GM18502 (cell line): ENCODE measurements around the gene RBM34.

Experiments used
- ATAC-seq: cut with Tn5 transposase; IDR thresholded peaks from one replicate; pipeline ENCODE4 v1.9.1; 2021; ENCODE audit warnings: mild to moderate bottlenecking; ENCODE audit not compliant: unreplicated experiment, poor library complexity

The RBM34 gene

DNA sequence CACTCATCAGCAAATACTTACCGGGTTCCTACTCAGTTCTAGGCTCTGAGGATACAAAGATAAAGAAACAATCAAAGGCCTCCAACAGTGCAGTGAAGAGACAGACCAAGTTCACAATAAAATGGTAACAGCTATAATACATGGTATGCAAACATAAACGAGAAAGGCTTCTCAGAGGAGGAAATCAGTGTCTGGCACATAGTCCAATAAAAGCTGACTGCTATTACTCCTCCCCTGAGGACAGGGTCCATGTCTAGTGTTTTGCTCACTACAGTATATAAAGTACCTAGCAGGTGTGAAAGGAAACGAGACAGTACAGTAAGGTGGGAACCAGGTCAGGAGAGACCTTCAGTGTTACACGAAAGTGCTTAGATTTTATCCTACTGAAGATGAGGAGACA is 4.3 kb downstream of the RBM34 start:
- no peak for ATAC-seq

DNA sequence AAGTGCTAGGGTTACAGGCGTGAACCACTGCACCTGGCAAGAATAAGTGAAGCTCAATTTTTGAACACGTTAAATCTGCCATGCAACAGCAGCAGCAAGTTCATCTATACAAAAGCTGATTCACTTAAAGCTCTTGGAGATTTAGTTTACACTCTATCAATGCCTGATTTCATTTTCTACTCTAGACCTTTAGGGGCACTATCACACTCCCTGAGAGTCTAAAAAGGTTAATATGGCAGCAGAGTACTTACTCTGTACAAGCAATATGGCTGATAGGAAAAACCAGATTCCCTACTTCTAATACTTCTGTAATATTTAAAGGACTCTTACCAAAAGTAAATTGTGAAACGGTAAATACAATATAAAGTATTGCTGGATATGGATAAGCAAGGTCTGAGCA is 4.8 kb downstream of the RBM34 start:
- no peak for ATAC-seq

DNA sequence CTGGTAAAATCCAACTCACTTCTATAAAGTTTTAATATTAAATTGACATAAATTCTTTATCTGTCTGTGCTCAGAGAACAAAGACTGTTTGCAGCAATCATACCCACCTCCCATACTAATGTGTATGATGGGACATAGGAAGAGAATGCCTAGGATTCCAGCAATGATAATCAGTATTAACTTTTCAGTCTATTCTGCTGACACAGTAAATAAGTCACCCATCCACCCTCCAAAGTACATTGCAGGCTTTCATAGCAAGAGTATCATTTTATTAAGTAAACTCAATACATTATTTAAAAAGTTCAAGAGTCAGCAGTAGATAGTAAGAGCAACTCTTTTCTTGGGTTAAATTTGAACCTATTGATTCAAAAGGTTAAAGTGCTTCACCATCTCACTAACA is 8.8 kb downstream of the RBM34 start:
- ATAC-seq, result no peak

DNA sequence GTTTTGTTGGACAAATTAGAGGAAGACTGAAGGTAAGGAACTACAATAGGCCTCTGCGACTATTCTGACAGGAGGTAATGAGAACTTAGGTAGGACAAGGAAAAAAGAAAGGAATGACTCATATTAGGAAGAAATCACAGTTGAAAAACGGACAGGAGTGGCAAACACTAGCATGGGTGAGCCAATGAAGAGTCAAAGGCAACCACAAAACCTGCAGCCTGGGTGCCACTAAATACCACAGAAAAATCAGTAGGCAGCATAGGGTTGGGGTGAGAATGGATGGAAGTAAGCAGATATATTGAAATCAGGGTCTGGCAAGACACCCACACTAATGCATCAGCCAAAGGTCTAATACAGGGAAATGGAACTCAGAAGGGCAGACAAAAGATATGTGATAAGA is 10.0 kb downstream of the RBM34 start:
- ATAC-seq, result no peak

DNA sequence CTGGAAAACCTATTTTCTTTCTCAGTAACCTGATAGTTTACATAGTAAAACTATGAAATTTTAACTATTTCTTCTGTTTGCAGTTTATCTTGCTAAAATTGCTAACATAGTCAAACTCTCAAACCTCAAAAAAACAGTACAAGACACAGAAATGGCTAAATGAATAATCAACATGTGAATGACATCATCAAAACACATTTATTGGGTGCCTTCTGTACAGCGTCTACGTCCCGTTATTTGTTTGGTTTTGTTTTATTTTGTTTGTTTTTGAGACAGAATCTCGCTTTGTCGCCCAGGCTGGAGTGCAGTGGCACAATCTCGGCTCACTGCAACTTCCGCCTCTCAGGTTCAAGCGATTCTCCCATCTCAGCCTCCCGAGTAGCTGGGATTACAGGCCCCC is 11.2 kb downstream of the RBM34 start:
- no peak for ATAC-seq

DNA sequence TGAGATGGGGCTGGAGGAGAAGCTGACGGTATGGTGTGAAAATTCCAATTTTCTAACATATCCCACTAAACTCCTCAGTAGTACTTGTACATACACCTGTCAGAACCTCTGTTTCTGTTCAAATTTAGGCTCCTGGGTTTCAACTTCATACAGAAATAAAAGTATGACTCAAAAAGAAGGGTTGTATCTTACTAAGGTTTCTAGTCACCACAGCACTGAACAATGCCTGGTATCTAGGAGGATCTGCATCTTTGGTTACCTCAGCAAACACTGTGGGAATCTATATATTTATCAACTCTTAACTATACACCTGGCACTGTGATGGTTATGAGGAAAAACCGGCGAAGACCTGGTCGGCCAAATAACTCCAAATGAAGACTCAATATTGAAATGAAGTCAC is 13.8 kb downstream of the RBM34 start:
- ATAC-seq, result peak; percentile 60

DNA sequence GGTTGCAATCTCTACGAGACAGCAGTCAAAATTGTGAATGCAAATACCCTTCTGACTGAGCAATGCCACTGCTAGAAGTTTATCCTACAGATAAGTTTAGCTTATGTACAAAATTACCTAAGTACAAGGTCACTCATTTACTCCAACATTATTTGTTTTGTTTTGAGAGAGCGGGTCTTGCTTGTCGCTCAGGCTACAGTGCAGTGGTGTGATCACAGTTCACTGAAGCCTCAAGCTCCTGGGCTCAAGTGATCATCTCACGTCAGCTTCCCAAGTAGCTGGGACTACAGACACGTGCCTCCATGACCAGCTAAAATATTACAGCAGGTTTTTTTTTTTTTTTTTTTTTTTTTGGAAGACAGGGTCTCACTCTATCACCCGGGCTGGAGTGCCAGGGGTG is 15.4 kb downstream of the RBM34 start:
- no peak for ATAC-seq

DNA sequence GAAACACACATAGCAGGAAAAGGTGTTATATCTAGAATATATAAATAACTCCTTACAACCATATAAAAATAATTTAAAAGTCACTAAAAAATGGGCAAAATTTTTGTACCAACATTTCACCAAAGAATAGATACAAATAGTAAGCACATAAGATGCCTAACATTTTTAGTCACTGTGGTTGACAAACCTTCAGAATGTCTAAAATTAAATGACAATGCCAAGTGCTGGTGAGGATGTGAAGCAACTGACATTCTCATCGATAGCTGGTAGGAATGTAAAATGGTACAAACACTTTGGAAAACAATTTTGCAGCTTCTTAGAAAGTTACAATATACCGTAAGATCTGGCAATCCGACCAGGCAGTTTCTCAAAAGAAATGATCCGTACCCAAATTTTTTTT is 18.1 kb downstream of the RBM34 start:
- ATAC-seq, result no peak

DNA sequence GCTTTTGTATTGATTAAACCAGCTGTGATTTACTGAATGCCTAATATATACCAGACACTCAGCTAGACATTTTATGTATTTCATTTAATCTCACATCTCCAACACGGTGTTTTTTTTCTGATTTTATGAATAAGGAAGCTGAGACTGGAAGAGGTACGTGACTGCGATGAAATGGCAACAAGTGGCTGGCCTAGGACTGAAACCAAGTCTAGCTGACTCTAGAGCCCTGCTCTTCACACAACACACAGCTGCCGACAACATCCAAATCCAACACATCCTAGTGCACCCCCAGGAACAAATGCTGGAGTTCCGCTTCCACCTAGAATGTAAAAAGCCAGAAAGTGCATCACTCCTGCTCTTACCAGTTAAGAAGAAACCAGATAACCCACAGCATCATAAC is 21.7 kb downstream of the RBM34 start:
- ATAC-seq, result no peak

DNA sequence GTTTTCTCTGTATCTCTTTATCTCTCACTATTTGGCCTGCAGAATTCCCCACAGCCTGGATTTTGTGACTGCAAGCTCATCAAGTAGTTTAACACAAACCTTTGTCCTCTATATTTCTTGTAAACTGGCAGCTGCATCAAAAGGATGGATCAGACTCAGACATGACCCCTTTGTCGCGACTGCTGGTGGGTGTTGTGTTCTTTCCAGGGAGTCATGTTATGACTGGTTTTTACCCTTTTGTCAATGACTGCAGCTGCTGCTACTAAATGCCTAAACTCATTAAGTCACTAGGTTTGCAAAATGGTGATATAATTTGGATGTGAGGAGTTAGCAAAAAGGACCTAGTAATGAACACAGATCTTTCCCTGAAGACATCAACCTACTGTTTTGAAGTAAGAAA is 22.2 kb downstream of the RBM34 start:
- no peak for ATAC-seq

DNA sequence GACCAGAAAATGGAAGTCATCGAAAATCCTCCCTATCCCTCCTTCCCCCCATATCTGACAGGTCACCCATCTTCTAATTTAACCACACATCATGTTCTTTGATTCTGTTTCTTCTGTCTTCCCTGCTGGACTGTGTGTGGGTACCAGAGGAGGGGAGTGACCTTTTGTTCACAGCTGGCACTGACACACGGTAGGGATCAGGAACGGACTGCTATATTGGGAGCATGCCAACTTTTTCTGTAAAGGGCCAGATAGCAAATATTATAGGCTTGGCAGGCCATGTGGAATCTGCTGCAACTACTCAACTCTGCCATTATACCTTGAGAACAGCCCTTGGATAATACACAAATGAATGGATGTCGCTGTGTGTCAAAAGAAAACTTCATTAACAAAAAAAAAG is 24.9 kb downstream of the RBM34 start:
- no peak for ATAC-seq

DNA sequence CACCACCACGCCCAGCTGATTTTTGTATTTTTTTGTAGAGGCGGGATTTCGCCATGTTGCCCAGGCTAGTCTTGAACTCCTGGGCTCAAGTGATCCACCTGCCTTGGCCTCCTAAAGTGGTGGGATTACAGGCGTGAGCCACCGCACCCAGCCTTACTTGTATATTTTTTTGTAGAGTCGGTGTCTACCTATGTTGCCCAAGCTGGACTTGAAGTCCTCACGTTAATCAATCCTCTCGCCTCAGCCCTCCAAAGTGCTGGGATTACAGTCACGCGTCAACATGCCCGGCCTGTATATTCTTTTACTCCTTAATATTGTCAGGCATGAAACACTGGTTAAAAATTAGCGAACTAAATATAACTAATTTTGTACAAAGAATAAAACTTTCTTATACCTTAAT is 26.9 kb downstream of the RBM34 start:
- ATAC-seq, result no peak

DNA sequence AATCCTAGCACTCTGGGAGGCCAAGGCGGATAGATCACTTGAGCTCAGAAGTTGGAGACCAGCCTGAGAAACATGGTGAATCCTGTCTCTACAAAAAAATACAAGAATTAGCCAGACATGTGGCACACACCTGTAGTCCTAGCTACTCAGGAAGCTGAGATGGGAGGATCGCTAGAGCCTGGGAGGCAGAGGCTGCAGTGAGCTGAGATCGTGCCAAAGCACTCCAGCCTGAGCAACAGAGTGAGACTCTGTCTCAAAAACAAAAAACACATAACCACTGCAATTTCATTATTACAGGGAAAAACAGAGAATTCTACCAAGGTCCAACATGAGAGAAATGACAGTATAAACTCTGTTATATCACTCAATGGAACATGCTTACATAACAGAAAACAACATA is 28.0 kb downstream of the RBM34 start:
- ATAC-seq, result no peak

DNA sequence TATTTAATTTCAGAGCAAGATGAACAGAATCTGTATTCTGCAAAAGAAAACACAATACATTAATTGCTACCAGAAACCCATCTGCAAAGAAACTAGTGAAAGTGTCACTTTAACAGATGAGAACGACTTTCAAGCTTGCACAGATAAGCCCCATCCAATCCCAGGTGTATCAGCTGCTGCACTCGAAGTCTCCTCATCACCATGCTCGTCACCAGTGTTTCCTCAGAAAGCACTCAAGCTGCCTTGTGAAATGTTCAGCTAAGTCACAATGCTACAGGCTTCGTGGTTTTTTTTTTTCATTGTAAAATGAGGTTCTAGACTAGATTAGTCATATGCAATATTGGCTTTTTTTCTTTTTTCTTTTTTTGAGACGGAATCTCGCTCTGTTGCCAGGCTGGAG is 29.1 kb downstream of the RBM34 start:
- no peak for ATAC-seq

DNA sequence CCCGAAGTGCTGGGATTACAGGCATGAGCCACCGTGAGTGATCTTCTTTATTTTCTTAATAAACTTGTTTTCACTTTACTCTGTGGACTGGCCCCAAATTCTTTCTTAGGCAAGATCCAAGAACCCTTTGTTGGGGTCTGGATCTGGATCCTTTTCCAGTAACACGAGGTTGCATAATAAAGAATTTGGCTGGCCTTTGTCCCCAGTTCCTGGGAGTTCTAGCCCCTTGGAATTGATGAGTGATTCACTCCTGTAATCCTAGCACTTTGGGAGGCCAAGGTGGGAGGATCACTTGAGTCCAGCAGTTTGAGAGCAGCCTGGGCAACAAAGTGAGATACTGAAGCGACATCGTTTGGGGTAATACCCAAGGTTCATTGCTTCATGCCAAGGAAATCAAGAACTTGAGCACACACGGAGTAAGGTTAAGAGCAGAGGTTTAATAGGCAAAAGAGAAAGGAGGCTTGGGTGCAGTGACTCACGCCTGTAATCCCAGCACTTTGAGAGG is 30.2 kb downstream of the RBM34 start:
- no peak for ATAC-seq

DNA sequence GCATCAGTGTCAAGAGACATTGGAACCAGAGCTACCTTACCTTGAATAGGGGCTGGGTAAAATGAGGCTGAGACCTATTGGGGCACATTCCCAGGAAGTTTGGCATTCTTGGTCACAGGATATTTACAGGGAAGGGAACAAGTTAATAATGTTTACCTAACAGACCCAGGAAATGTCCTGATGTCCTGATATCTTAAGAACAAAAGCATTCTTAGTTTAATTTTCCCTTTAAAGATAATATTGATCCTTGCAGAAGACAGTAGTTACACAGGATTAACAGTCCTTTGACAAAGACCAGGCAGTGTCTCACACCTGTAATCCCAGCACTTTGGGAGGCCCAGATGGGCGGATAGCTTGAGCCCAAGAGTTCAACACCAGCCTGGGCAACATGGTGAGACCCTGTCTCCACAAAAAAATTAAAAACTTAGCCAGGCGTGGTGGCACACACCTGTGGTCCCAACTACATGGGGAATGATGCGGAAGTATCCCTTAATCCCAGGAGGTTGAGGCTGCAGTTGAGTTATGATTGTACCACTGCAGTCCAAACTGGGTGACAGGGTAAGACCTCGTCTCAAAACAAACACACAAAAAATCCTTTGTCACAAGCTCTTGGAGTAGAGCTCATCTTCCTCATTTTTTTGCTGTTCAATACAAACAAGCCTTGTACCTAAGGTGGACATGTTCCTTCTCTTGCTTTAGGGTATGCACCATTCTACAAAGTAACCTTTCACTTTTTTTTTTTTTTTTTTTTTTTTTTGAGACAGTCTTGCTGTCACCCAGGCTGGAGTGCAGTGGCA is 31.1 kb downstream of the RBM34 start:
- ATAC-seq, result no peak

DNA sequence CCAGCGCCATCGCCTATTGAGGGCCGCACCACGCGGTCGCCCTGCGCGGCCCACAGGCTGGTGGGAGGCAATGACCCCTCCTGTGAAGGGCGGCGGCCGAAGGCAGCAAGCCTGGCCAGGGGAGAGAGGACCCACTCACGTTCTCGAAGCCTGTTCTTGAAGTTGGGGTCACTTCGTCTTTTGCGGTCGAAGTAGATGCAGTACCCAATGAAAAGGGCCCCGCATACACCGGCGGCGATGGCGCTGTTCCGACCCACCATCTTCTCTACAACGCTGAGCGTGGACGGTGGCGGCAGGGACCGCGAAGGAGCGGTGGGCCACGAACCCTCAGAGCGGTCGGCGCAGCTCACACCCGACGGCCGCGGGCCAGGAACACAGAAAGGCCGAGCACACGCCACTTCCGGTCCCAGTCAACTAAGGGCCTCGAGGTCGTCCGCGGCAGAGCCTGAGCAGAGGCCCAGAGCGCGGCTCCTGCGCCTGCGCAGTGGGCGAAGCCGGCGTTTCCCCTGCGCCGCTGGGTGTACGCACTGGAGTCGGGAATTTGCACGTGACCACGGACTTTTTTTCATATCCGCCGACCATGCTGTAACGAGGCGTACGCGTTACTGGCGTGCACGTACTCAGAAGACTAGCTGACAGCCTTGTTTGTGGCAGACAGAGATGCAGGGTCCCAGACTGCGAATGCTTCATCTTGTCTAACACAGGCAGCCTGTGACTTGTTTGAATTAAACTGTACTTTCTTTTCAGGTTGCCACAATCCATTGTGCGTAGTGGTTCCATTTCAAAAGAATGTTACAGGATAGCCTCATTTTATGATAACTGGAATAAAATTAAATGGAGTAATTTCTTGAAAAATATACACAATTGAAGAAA is 32.4 kb downstream of the RBM34 start, which contains the start of gene TOMM20:
TOMM20 (minus strand) TSS at position 382 of the 873 bp plus-strand sequence; CDS start at position 260, 122 bp downstream.
- ATAC-seq, result peak; percentile 91

DNA sequence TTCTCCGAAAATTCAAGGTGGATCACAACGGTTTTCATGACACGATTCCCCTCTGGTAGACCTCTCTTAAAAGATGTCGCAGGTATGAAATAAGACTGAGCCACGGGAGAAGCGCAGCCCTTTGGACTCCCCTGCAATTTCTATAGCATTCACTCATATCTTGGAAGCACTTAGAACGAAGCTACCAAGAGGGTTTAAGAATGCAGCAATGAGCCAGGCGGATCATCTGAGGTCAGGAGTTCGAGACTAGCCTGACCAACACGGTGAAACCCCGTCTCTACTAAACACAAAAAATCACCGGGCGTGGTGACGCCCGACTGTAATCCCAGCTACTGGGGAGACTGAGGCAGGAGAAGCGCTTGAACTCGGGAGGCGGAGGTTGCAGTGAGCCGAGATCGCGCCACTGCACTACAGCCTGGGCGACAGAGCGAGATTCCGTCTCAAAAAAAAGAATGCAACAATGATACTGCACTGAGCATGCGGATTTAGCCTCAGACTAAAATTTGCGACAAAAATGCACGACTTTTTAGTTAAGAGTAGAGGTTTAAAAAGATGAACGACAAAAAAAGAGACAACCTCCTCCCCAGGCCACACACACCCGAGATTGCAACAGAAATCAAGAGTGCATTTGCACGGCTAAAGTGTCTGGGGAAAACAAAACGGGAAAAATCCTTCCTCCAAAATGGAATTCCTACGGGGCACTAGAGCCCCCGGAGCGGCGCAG is 33.2 kb downstream of the RBM34 start:
- no peak for ATAC-seq

DNA sequence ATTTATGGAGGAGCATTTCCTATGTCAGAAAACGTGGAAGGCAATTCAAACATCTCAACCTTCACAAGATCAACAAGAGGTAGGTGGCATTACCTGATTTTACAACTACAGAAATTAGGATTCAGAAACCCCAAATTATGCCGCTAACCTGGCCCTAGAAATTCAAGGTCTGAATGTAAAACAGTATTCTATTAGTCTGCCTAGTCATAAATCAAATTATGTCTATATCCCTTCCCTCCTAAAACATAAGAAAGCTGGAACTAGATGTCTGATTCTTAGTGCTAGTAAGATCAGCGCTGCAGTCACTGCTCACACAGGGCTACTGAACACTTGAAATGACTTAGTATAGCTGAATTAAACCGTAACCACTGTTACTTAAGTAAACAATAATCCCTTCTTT is 33.8 kb downstream of the RBM34 start:
- ATAC-seq, result no peak

DNA sequence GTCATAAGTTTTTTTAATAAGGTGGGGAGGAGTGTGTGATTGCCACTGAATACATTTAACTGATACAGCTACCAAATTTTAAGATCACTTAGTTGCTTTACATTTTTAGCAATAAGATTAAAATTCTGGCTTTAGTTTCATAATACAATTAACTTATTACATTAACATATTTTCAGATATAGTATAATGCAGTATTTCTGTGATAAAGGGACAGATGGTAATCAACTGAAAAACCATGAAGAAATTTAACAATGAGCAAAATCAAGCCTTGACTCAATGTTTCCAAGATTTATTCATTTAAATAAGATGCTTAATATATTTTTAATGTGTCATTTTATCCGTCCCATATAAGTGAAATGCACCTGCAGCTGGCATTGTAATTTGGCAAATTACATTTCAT is 36.4 kb downstream of the RBM34 start:
- no peak for ATAC-seq

DNA sequence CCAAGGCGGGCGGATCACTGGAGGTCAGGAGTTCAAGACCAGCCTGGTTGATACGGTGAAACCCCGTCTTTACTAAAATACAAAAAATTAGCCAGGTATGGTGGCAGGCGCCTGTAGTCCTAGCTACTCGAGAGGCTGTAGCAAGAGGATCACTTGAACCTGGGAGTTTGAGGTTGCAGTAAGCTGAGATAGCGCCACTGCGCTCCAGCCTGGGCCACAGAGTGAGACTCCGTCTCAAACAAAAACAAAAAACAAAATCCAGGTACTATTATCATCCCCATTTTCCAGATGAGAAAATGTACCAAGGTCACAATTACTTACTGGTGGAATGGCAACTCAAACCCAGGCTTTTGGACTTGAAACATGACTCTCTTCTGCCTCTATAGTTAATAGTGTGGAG is 36.9 kb downstream of the RBM34 start:
- no peak for ATAC-seq
